ENCODE results near the gene HOXB1. TPM values are rescaled to one million over a fixed set of nuclear protein-coding genes. Genes with fewer than 3 reads are reported as not detected.
"Not testable (repeated sequence)": the region's sequence is repeated elsewhere in the genome, so short reads cannot be mapped to it uniquely, and the experiment has no call there.

The HOXB1 gene
- total RNA-seq, 1 experiment from 2014 or later: not detected

GRCh38 chr17:48522031-48522653 lies 8.7 kb downstream of the HOXB1 start:
- DNase-seq (ENCODE audit: low read depth): peak; percentile 57

- peak; percentile 50 for DNase-seq (ENCODE audit: low read depth)
Measured at GRCh38 chr17:48520631-48521079, 10.2 kb downstream of the HOXB1 start.

- no peak for DNase-seq (ENCODE audit: low read depth)
Measured at GRCh38 chr17:48519427-48519826, 11.4 kb downstream of the HOXB1 start.

GRCh38 chr17:48517478-48517877 lies 13.3 kb downstream of the HOXB1 start:
- DNase-seq (ENCODE audit: low read depth): no peak

GRCh38 chr17:48515925-48516900 lies 14.6 kb downstream of the HOXB1 start:
- DNase-seq (ENCODE audit: low read depth): no peak

GRCh38 chr17:48514477-48514876 lies 16.3 kb downstream of the HOXB1 start:
- no peak for DNase-seq (ENCODE audit: low read depth)

- no peak for DNase-seq (ENCODE audit: low read depth)
Measured at GRCh38 chr17:48513666-48514455, 16.9 kb downstream of the HOXB1 start.

- DNase-seq (ENCODE audit: low read depth): no peak
Measured at GRCh38 chr17:48513097-48513496, 17.7 kb downstream of the HOXB1 start.

GRCh38 chr17:48510761-48511604 lies 19.8 kb downstream of the HOXB1 start:
- DNase-seq (ENCODE audit: low read depth): no peak

- DNase-seq (ENCODE audit: low read depth): no peak
Measured at GRCh38 chr17:48510381-48510760, 20.4 kb downstream of the HOXB1 start.

- DNase-seq (ENCODE audit: low read depth): not testable (repeated sequence)
Measured at GRCh38 chr17:48509708-48510107, 21.1 kb downstream of the HOXB1 start.

GRCh38 chr17:48506246-48506645 lies 24.6 kb downstream of the HOXB1 start:
- DNase-seq (ENCODE audit: low read depth): no peak

- peak; percentile 96 for DNase-seq (ENCODE audit: low read depth)
Measured at GRCh38 chr17:48505788-48506187, 25.0 kb downstream of the HOXB1 start.

- no peak for DNase-seq (ENCODE audit: low read depth)
Measured at GRCh38 chr17:48504953-48505352, 25.9 kb downstream of the HOXB1 start.

GRCh38 chr17:48503747-48504146 lies 27.1 kb downstream of the HOXB1 start:
- DNase-seq (ENCODE audit: low read depth): no peak

GRCh38 chr17:48502901-48503300 lies 27.9 kb downstream of the HOXB1 start:
- DNase-seq (ENCODE audit: low read depth): no peak

GRCh38 chr17:48502312-48502711 lies 28.5 kb downstream of the HOXB1 start:
- no peak for DNase-seq (ENCODE audit: low read depth)

GRCh38 chr17:48500435-48501426 lies 30.1 kb downstream of the HOXB1 start:
- no peak for DNase-seq (ENCODE audit: low read depth)

- DNase-seq (ENCODE audit: low read depth): no peak
Measured at GRCh38 chr17:48499735-48500434, 30.9 kb downstream of the HOXB1 start.
